IPS-15b (cell line): ENCODE data around the gene TAB2.

Source experiments
- H3K27me3 ChIP-seq: one replicate; pipeline ENCODE4 v1.6.1; 2013; ENCODE audit warnings: low read length; ENCODE audit not compliant: control insufficient read depth, insufficient read depth
- H3K36me3 ChIP-seq: one replicate; pipeline ENCODE4 v1.6.1; 2013; ENCODE audit warnings: low read length; ENCODE audit not compliant: control insufficient read depth, insufficient read depth
- H3K4me1 ChIP-seq: one replicate; pipeline ENCODE4 v1.6.1; 2013; ENCODE audit warnings: mild to moderate bottlenecking, low read length; ENCODE audit not compliant: control insufficient read depth, insufficient read depth
- H3K4me3 ChIP-seq: one replicate; pipeline ENCODE4 v1.5.1; 2013; ENCODE audit warnings: low read depth, low read length
- H3K9ac ChIP-seq: one replicate; pipeline ENCODE4 v1.6.1; 2013; ENCODE audit warnings: low read depth, mild to moderate bottlenecking, low read length
- H3K9me3 ChIP-seq: one replicate; pipeline ENCODE4 v1.6.1; 2013; ENCODE audit warnings: mild to moderate bottlenecking, low read length; ENCODE audit not compliant: control insufficient read depth, insufficient read depth

Gene TAB2

DNA sequence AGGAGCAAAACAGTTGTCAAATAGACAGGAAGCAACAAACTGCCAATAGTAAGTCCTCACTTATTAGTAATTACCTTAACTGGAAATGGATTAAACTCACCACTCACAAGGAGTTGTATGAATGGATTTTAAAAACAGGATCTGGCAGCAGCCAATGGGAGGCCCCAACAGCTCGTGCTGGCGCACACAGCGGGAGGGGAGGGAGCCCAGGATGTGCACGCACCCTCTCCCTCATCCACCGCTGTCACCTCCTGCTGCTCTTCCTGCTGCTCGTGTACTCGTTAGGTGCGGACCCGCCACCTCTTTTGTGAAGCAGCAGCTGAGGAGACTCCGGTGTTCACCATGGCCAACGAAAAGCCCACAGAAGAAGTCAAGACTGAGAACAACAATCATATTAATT, 82.5 kb downstream of the TAB2 start, which contains the start of gene SUMO4:
SUMO4 (plus strand) TSS at position 213 of the 400 bp plus-strand sequence; CDS start at position 343, 130 bp downstream.
- H3K36me3 ChIP-seq: peaks cover 4% of the 10 kb centered on the region
- H3K4me3 ChIP-seq: no peak within 1 kb of the TSS
- H3K27me3 ChIP-seq: no peaks in the 10 kb centered on the region
- no peak within 1 kb of the TSS for H3K9ac ChIP-seq
- no peaks in the 10 kb centered on the region for H3K4me1 ChIP-seq
- no peaks in the 10 kb centered on the region for H3K9me3 ChIP-seq

DNA sequence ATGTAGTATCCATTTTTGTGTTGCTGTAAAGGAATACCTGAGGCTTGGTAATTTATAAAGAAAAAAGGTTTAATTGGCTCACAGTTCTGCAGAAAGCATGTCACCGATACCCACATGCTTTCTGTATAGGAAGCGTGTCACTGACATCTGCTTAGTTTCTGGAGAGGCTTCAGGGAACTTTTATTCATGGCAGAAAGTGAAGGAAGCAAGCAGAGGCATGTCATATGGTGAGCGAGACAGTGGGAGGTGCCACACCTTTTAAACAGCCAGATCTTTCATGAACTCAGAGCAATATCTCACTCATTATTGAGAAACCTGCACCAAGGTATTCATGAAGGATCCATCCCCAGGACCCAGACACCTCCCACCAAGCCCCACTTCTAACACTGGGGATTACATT, 86.0 kb downstream of the TAB2 start:
- H3K27me3 ChIP-seq: no peaks in the 10 kb centered on the region
- H3K4me1 ChIP-seq: no peaks in the 10 kb centered on the region
- no peak overlapping the region for H3K9ac ChIP-seq
- peaks cover 4% of the 10 kb centered on the region for H3K36me3 ChIP-seq
- H3K4me3 ChIP-seq: no peak overlapping the region
- no peaks in the 10 kb centered on the region for H3K9me3 ChIP-seq

DNA sequence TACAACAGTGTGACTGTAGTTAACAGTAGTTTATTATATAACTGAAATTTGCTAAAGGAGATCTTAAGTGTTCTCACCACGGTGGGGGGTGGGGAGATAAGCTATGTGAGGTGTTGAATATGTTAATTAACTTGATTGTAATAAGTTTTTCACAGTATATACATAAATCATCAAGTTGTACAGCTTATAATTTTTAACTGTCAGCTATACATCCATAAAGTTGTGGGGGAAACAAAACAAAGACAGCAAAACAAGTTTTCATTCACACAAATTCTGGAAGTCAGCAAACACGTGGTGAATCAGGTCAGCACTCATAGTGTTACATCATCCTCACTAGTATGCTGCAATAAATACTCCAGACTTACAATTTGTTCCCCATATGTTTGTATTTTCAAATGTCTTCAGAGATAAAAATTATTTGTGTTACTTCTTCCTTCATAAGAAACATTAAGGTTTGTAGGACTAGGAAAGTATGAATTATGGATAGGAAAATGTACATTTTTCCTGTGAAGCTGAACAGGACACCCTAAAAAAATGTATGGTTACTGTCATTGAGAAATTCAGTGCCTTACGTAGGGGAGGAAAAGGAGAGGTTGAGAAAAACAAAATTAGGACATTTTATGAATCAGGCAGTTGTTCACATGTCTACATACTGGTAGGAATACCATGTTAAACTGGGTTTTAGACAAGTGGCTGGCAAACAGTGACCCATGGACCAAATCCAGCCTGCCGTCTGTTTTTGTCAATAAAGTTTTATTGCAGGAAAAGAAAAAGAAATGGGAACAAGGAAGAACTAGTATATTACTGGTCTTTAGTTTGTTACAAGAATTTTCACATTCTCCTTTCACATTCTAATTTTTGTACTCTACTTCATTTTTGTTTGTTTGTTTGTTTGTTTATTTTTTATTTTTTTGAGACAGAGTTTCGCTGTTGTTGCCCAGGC, 88.6 kb downstream of the TAB2 start:
- no peaks in the 10 kb centered on the region for H3K27me3 ChIP-seq
- H3K4me3 ChIP-seq: no peak overlapping the region
- no peaks in the 10 kb centered on the region for H3K9me3 ChIP-seq
- H3K9ac ChIP-seq: no peak overlapping the region
- H3K4me1 ChIP-seq: no peaks in the 10 kb centered on the region
- peaks cover 8% of the 10 kb centered on the region for H3K36me3 ChIP-seq

DNA sequence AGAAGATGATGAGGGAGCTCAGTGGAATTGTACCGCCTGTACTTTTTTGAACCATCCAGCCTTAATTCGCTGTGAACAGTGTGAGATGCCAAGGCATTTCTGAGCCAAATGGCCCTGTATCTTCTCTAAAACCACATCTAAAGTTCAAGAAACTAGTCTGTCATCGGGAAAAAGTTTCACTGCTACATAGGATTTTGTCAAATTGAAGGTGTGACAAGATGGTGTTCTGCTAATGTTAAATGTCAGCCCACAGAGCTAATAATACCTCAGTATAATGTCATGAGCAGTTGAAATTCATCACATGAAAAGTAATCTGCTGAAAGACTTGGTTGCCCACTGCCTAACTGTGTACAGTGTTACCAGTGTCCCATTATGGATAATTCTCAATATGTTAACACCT, 92.1 kb downstream of the TAB2 start:
- Histone ChIP-seq H3K9me3 (no peaks in the 10 kb centered on the region), H3K36me3 (peaks cover 4% of the 10 kb centered on the region), H3K9ac (no peak overlapping the region), H3K27me3 (no peaks in the 10 kb centered on the region), H3K4me3 (no peak overlapping the region), H3K4me1 (no peaks in the 10 kb centered on the region)

DNA sequence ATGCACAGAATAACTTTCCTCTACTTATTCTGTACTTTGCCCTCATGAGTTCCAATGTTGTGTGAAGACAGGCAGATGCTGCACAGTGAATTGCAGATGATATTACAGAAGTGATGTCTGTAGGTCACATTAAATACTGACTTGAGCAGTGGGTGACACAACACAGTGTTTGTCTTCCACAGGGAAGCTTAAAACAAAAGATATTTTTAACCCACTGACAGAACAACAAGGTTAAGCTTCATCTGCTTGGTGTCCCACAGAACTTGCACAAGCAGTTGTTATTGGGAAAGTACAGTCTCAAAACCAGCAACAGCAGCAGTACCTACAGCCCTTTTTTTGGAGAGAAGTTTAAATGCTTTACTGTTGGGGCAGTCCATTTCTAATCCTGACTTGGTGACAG, 93.0 kb downstream of the TAB2 start:
- Histone ChIP-seq H3K4me1 (no peaks in the 10 kb centered on the region), H3K27me3 (no peaks in the 10 kb centered on the region), H3K4me3 (no peak overlapping the region), H3K9ac (no peak overlapping the region), H3K9me3 (no peaks in the 10 kb centered on the region), H3K36me3 (peaks cover 4% of the 10 kb centered on the region)

DNA sequence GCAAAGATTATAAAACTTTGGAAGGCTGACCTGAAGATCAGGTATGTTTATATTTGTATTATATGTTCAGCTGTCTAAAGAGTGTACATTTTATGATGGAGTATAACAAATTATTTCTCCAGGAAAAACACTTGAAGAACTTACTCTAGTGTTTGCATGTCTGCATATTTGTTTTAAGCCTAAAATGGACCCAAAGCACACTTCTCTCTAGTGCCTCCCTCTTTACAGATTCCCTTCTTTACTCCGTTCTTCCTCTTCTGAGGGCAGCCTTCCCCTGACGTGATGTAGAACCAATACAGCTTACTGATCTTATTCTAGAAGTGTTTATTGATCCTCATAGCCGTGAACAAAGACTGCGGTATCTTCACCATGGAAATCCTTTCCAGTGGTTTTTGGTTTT, 96.5 kb downstream of the TAB2 start:
- Histone ChIP-seq H3K27me3 (no peaks in the 10 kb centered on the region), H3K4me1 (no peaks in the 10 kb centered on the region), H3K9me3 (no peaks in the 10 kb centered on the region), H3K9ac (no peak overlapping the region), H3K4me3 (no peak overlapping the region), H3K36me3 (peaks cover 4% of the 10 kb centered on the region)

DNA sequence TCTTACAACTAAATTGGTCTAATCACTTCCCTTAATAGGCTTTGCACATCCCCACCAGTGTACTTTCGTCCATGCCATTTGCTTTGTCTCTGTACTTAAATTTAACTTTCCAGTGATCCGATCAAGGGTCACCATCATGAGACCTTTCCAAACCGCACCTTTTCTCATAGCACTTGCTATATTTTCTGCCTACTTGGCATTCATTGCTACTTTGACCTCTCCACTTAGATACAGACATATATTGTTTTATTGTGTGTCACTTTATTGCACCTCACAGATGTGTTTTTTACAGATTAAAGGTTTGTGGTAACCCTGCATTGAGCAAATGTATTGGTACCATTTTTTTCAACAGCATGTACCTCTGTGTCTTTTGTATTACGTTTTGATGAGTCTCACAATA, 97.3 kb downstream of the TAB2 start:
- Histone ChIP-seq H3K27me3 (no peaks in the 10 kb centered on the region), H3K9ac (no peak overlapping the region), H3K4me1 (no peaks in the 10 kb centered on the region), H3K9me3 (no peaks in the 10 kb centered on the region), H3K4me3 (no peak overlapping the region), H3K36me3 (peaks cover 1% of the 10 kb centered on the region)

DNA sequence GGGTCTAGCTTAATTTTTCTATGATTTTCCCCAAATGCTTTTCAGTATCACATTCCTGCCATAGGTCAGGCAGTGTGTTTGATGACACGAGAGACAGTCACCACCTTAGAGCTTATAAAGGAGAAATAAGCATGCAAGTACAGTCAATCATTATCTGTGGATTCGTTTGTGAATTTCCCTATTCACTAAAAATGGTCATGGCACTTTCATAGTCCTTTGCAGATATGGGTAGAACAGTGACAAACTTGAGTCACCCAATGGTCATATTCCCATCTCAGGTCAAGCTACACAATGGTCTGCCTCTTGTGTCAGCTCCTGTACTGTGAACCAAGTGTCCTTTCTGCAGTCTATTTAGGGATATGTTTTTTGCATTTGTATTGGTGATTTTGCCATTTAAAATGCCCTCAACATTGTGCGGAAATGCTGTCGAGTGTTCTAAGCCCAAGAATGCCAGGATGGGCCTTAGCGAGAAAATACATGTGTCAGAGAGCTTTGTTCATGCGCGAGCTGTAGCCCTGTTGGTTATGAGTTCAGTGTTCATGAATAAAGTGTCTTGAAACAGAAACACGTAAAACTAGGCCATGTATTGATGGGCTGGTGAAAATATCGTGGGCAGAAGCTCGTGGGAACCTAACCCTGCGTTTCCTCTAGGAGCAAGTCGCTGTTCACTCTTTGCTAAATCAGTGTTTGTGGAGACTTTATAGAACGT, 102.3 kb downstream of the TAB2 start:
- Histone ChIP-seq H3K4me3 (no peak overlapping the region), H3K36me3 (no peaks in the 10 kb centered on the region), H3K9ac (no peak overlapping the region)

DNA sequence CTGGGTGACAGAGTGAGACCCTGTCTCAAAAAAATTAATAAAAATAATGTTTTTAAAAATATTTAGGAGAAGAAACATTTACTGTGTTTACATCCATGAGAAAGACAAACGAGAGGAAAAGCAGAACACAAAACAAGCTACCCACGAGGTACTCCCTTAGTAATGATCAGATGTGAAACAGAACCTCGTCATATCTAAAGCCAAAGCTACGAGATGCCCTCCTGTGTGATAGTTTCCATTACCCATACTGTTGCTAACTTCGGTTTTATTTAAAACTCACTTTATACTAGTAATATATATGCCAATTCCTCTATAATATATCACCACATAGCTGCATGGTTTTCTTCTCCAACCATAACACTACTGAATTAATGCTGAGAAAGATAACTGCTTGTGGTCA, 103.6 kb downstream of the TAB2 start:
- Histone ChIP-seq H3K27me3 (no peaks in the 10 kb centered on the region), H3K4me3 (no peak overlapping the region), H3K9me3 (no peaks in the 10 kb centered on the region), H3K9ac (no peak overlapping the region), H3K4me1 (peaks cover 7% of the 10 kb centered on the region), H3K36me3 (no peaks in the 10 kb centered on the region)

More for the DNA sequence above, 102.3 kb downstream of the TAB2 start:
- Histone ChIP-seq H3K4me1 (peaks cover 7% of the 10 kb centered on the region), H3K9me3 (no peaks in the 10 kb centered on the region), H3K27me3 (no peaks in the 10 kb centered on the region)

DNA sequence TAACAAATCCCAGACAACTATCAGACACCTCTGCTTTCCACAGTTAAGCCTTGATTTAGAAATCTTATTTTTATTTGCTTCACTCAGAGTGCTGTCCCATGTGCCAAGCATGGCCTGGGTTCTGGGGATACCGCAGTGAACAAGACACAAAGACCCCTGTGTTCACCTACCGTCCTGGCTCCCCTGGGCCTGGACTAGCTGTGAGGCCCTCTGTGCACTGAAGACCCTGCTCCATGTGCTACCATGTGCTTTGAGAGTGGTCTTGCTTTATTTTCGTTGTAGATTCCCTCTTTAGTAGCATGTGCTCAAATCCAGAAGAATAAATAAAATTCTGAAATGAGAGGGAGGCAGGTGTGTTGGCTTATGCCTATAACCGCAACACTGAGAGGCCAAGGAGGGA, 105.1 kb downstream of the TAB2 start:
- no peak overlapping the region for H3K9ac ChIP-seq
- H3K4me1 ChIP-seq: peaks cover 7% of the 10 kb centered on the region
- no peaks in the 10 kb centered on the region for H3K9me3 ChIP-seq
- no peak overlapping the region for H3K4me3 ChIP-seq
- no peaks in the 10 kb centered on the region for H3K36me3 ChIP-seq
- H3K27me3 ChIP-seq: no peaks in the 10 kb centered on the region

DNA sequence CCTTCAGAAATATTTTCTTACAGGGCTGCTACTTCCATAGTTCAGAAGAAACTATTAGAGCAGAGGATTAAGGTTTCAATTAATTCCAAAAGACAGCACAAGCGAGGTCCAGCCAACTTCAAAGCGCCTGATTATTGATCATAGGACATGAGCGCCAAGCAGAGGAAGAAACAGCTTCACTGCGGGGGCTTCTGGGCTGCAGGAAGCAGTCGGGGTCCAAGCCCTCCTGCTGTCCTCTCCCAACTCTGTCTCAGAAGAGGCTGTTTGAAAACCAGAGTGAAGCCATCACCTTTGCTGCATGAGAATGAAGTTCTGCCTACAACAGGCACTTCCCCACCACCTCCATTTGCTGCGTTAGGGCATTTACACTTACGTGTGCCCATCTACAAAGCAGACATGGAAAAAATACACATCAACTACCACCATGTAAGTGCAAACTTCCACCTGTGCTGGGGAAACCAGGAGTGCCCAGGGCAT, 106.5 kb downstream of the TAB2 start:
- Histone ChIP-seq H3K27me3 (no peaks in the 10 kb centered on the region), H3K36me3 (no peaks in the 10 kb centered on the region), H3K4me3 (no peak overlapping the region), H3K9me3 (no peaks in the 10 kb centered on the region), H3K4me1 (peaks cover 7% of the 10 kb centered on the region), H3K9ac (no peak overlapping the region)

DNA sequence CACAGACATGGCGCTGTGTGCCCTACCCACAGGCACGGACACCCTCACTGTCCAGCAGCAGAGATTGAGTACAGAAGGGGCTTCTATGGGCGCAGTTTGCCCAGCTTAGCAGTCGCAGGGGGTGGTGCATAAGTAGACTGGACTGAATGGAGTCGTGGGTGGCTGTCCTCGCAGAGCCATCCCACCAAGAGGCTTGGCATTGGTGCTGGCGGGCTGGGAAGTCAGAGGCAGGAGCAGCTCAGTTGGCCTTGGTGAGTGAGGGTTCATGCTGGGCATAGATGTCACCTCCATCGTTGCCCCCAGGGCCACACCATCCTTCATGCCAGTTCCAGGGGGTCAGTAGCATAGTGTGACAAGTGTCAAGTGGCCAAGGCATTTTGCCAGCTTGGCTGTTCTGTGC, 107.7 kb downstream of the TAB2 start:
- H3K27me3 ChIP-seq: no peaks in the 10 kb centered on the region
- H3K4me3 ChIP-seq: no peak overlapping the region

More for the DNA sequence above, 107.7 kb downstream of the TAB2 start:
- peaks cover 7% of the 10 kb centered on the region for H3K4me1 ChIP-seq
- no peaks in the 10 kb centered on the region for H3K36me3 ChIP-seq
- no peaks in the 10 kb centered on the region for H3K9me3 ChIP-seq
- H3K9ac ChIP-seq: no peak overlapping the region
